ENCODE results near the gene GPER1. TPM values are rescaled to one million over a fixed set of nuclear protein-coding genes. Genes with fewer than 3 reads are reported as not detected.
"Not testable (repeated sequence)": the region's sequence is repeated elsewhere in the genome, so short reads cannot be mapped to it uniquely, and the experiment has no call there.

The GPER1 gene
- total RNA-seq, 1 donor from 2014 or later = 2.7 TPM

DNA sequence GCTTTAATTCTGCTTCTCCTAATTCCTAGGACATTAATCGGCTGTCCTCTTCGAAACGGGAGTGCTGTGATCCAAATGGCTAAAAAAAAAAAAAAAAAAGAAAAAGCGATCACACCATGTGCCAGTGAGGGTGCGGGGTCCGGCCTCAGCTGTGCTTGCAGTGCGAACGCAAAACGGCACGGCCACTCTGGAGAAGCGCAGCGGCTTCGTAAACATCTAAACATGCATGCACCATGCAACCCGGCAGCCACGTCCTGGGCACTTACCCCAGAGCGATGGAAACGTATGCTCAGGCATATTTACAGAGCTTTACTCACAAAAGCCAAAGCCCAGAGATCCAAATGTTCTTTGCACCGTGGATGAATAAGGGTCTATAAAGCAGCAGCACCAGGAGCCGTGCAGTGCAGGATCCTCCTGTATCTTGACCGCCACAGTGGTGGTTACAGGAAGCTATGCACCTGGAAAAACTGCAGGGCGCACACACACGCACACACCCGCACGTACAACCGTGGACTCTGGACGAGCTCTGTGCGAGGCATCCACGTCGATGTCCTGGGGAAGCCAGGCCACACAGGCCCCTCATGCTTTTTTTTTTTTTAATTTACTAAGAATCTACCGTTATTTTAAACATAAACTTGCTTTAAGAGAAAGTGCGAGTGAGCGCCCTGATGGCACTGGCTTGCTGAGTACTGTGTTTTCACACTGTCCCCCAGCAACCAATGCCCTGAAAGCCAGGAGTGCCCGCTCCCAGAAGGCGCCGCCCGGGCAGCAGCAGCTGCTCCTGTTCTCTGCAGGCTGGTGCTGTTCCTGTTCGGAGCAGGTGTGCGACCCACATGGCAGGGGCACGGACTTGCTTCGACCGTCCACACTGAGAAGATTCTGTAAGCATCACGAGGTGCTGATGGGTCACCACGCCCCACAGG lies 25.0 kb downstream of the GPER1 start:
- POLR2A ChIA-PET = interaction anchor here (0.7 kb wide), 2 partner anchors 9 to 40 kb away, joined by 3 to 5 read pairs; no protein-coding TSS in a partner anchor

GRCh38 chr7:1113548-1113885 lies 25.6 kb downstream of the GPER1 start:
- CTCF ChIA-PET = no interaction called here
- POLR2A ChIA-PET = no interaction called here
- H3K4me1 Mint-ChIP-seq = no peaks in the 10 kb centered on the region
- no peaks in the 10 kb centered on the region for H3K27me3 Mint-ChIP-seq
- H3K36me3 Mint-ChIP-seq (ENCODE audit: low read depth) = peaks cover 2% of the 10 kb centered on the region
- no peak for TF ChIP-seq CTCF (IDR thresholded peaks at IDR 0.05)
- DNase-seq (no peak), ATAC-seq (ENCODE audit: low read depth) (no peak)
- H3K9me3 Mint-ChIP-seq = no peaks in the 10 kb centered on the region
- H3K4me3 Mint-ChIP-seq = no peak overlapping the region
- intact Hi-C loops (cut with micrococcal nuclease) = no loop called here
- H3K27ac Mint-ChIP-seq = no peak overlapping the region

More for the DNA sequence above, 25.0 kb downstream of the GPER1 start:
- no peaks in the 10 kb centered on the region for H3K4me1 Mint-ChIP-seq
- DNase-seq = no peak
- H3K9me3 Mint-ChIP-seq = no peaks in the 10 kb centered on the region
- CTCF ChIA-PET = no interaction called here
- intact Hi-C loops (cut with micrococcal nuclease) = no loop called here
- no peak overlapping the region for H3K4me3 Mint-ChIP-seq
- H3K27me3 Mint-ChIP-seq = no peaks in the 10 kb centered on the region
- H3K36me3 Mint-ChIP-seq (ENCODE audit: low read depth) = peaks cover under 1% of the 10 kb centered on the region
- no peak for ATAC-seq (ENCODE audit: low read depth)
- no peak for TF ChIP-seq CTCF (IDR thresholded peaks at IDR 0.05)
- no peak overlapping the region for H3K27ac Mint-ChIP-seq

- H3K27me3 Mint-ChIP-seq = no peaks in the 10 kb centered on the region
- no peak overlapping the region for H3K4me3 Mint-ChIP-seq
- no peaks in the 10 kb centered on the region for H3K4me1 Mint-ChIP-seq
- no peaks in the 10 kb centered on the region for H3K9me3 Mint-ChIP-seq
- intact Hi-C loops (cut with micrococcal nuclease) = no loop called here
- no peak overlapping the region for H3K27ac Mint-ChIP-seq
- no peak for DNase-seq
- ATAC-seq (ENCODE audit: low read depth) = no peak
- CTCF ChIA-PET = no interaction called here
- peaks cover 2% of the 10 kb centered on the region for H3K36me3 Mint-ChIP-seq (ENCODE audit: low read depth)
- no peak for TF ChIP-seq CTCF (IDR thresholded peaks at IDR 0.05)
- POLR2A ChIA-PET = no interaction called here
Observed at GRCh38 chr7:1114088-1114487, 26.2 kb downstream of the GPER1 start.

DNA sequence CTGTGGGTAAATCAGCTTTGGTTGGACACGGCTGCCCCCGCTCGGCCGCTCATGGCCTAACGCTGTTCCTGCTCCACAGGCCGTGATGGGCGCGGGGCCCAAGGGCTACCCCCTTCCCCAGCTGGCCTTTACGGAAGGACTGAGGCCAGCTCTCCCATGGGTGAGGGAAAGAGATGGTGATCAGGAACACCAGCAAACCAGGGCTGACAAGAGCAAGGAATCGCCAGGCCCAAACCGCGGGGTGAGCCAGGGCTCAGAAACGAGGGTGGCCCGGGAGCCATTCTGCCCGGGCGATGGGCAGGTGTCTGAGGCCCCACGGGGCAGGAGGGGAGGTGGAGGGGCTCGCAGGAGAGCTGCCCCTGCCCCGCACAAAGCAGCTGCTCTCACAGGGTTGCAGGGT lies 26.6 kb downstream of the GPER1 start:
- H3K27me3 Mint-ChIP-seq = no peaks in the 10 kb centered on the region
- intact Hi-C loops (cut with micrococcal nuclease) = no loop called here
- TF ChIP-seq CTCF (IDR thresholded peaks at IDR 0.05) = no peak
- H3K4me1 Mint-ChIP-seq = no peaks in the 10 kb centered on the region
- H3K4me3 Mint-ChIP-seq = no peak overlapping the region
- CTCF ChIA-PET = no interaction called here
- ATAC-seq (ENCODE audit: low read depth) = no peak
- no peaks in the 10 kb centered on the region for H3K9me3 Mint-ChIP-seq
- no peak overlapping the region for H3K27ac Mint-ChIP-seq
- no peak for DNase-seq
- POLR2A ChIA-PET = interaction anchor here (0.6 kb wide), 1 partner anchor 155 kb away, joined by 3 read pairs; no protein-coding TSS in a partner anchor
- H3K36me3 Mint-ChIP-seq (ENCODE audit: low read depth) = peaks cover 2% of the 10 kb centered on the region

DNA sequence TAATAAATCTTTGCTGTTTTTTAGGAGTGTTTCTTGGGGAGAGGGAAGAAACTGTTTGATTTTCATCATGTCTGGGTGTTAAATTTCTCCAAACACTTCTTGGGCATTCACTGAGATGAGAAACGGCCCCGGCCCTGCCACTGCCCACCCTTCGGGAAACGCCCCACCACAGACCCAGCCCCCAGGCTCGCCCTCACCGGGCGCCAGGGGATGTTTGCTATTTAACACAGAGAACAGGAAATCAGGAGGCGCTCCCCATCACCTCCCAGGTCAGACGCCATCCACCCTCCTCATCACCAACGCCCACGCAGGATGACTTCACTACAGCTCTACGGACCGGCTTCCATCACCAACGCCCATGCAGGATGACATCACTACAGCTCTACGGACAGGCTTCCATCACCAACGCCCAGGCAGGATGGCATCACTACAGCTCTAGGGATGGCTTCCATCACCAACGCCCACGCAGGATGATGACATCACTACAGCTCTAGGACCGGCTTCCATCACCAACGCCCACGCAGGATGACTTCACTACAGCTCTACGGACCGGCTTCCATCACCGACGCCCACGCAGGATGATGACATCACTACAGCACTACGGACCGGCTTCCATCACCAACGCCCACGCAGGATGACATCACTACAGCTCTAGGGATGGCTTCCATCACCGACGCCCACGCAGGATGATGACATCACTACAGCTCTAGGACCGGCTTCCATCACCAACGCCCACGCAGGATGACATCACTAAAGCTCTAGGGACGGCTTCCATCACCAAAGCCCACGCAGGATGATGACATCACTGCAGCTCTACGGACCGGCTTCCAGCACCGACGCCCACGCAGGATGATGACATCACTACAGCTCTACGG lies 27.5 kb downstream of the GPER1 start:
- ATAC-seq (ENCODE audit: low read depth); H3K9me3 Mint-ChIP-seq; H3K36me3 Mint-ChIP-seq (ENCODE audit: low read depth); H3K27me3 Mint-ChIP-seq; intact Hi-C loops (cut with micrococcal nuclease); H3K4me3 Mint-ChIP-seq; H3K27ac Mint-ChIP-seq; CTCF ChIA-PET; POLR2A ChIA-PET; DNase-seq; H3K4me1 Mint-ChIP-seq: not testable (repeated sequence)

DNA sequence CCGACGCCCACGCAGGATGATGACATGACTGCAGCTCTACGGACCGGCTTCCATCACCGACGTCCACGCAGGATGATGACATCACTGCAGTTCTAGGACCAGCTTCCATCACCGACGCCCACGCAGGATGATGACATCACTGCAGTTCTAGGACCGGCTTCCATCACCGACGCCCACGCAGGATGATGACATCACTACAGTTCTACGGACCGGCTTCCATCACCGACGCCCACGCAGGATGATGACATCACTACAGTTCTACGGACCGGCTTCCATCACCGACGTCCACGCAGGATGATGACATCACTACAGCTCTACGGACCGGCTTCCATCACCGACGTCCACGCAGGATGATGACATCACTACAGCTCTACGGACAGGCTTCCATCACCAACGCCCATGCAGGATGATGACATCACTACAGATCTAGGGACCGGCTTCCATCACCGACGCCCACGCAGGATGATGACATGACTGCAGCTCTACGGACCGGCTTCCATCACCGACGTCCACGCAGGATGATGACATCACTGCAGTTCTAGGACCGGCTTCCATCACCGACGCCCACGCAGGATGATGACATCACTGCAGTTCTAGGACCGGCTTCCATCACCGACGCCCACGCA lies 28.6 kb downstream of the GPER1 start:
- H3K36me3 Mint-ChIP-seq (ENCODE audit: low read depth); H3K9me3 Mint-ChIP-seq; intact Hi-C loops (cut with micrococcal nuclease); POLR2A ChIA-PET; H3K27ac Mint-ChIP-seq; H3K4me1 Mint-ChIP-seq; H3K4me3 Mint-ChIP-seq; DNase-seq; CTCF ChIA-PET; ATAC-seq (ENCODE audit: low read depth); H3K27me3 Mint-ChIP-seq: not testable (repeated sequence)

Measured in activated B cell treated with CpG ODN at 0.5 μM for 24 hours (primary cell).